22Rv1 (cell line): ENCODE data around the gene THSD4.

Experiments
- ZFX ChIP-seq: fragments of 450-650 bp; IDR thresholded peaks from 2 replicates; pipeline ENCODE4 v1.6.1; 2017; ENCODE audit warnings: antibody characterized with exemption, borderline replicate concordance
- TF ChIP-seq, protein P1 (sequence below): fragments of 450-650 bp; IDR thresholded peaks from 2 replicates; pipeline ENCODE4 v1.5.1; 2017; ENCODE audit warnings: mild to moderate bottlenecking

- TF ChIP-seq, protein P1, sequence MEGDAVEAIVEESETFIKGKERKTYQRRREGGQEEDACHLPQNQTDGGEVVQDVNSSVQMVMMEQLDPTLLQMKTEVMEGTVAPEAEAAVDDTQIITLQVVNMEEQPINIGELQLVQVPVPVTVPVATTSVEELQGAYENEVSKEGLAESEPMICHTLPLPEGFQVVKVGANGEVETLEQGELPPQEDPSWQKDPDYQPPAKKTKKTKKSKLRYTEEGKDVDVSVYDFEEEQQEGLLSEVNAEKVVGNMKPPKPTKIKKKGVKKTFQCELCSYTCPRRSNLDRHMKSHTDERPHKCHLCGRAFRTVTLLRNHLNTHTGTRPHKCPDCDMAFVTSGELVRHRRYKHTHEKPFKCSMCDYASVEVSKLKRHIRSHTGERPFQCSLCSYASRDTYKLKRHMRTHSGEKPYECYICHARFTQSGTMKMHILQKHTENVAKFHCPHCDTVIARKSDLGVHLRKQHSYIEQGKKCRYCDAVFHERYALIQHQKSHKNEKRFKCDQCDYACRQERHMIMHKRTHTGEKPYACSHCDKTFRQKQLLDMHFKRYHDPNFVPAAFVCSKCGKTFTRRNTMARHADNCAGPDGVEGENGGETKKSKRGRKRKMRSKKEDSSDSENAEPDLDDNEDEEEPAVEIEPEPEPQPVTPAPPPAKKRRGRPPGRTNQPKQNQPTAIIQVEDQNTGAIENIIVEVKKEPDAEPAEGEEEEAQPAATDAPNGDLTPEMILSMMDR: no peak
- no peak for TF ChIP-seq ZFX
These were observed 130.3 kb downstream of the THSD4 start for GRCh38 chr15:71245588-71245987.
